Measurements from ENCODE around the gene RYR2.

RYR2 gene

GRCh38 chr1:237384213-237384612 lies 342.2 kb downstream of the RYR2 start:
- no peak for DNase-seq

DNA sequence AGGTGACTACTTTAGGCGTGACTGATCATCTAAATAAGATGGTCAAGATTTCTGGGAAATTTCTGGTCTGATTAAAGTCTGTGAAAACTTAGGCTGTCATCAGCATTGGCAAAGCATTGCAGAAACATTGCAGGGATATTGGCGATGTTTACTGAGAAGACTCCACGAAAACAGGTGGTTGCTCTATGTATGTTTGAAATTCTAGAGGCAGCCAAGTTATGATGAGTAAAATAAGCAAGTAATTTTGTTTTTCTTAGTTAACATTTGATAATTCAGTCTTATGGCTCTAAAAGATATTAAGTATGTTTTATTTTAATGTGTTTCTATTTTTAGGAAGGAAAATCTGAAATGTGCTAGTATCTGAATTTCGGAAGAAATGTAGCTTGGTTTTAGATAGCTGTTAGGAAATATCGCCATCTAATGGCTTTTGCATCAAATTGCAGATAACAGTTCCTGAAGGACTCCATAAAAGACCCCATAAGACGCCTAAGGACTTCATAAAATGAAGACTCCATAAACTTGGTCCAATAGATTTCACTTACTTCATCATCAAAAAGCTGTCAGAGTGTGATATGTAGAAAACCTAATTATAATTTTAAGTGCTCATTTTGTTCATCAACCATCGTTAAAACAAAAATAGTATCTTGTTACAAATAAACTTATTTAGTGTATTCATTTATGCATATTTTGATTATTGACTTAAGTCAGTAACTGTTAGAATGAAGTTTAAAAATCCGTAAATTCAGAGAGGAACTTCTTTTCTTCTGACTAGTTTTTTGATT lies 344.6 kb downstream of the RYR2 start:
- peak; percentile 23 for DNase-seq

GRCh38 chr1:237387144-237387505 lies 345.1 kb downstream of the RYR2 start:
- DNase-seq = no peak

GRCh38 chr1:237390823-237391222 lies 348.8 kb downstream of the RYR2 start:
- DNase-seq = no peak

DNA sequence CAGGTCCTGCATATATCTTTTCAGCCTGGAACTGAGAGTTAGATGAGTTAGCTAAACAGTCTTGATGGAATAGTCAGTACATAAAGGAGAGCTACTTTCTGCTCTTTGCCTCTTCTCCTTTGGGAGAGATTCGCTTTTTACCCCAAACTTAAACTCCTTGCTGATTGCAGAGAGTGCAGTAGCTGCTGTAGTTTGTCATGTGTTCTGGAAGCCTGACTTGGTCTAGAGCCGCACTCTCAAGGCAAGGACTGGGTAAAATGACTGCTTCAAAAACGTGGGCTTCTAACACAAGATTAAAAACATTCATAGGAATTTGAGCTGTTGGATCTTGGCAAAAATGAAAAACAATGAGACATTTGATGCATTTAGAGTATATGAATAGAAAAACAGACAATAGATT lies 351.6 kb downstream of the RYR2 start:
- no peak for DNase-seq

DNA sequence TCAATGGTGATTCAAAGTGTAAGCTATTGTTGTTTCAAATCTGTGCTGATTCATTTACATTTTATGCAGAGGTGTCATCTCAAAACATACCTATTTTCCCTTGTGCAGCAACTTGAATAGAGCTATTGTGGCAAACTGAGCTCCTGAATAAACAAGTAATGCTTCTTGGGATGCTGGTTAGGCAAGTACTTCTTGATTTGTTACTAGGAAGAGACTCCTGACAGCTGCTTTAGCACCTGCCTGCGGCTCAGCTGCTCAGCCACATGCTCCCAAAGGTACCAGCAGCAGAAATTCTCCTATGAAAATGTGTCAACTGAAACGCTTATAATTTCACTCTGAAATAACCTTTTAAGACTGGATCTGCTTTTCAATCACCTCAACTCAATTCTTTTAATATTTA lies 352.3 kb downstream of the RYR2 start:
- DNase-seq = no peak

GRCh38 chr1:237396426-237396825 lies 354.4 kb downstream of the RYR2 start:
- no peak for DNase-seq

- no peak for DNase-seq
These were observed 356.8 kb downstream of the RYR2 start for GRCh38 chr1:237398751-237399150.

DNA sequence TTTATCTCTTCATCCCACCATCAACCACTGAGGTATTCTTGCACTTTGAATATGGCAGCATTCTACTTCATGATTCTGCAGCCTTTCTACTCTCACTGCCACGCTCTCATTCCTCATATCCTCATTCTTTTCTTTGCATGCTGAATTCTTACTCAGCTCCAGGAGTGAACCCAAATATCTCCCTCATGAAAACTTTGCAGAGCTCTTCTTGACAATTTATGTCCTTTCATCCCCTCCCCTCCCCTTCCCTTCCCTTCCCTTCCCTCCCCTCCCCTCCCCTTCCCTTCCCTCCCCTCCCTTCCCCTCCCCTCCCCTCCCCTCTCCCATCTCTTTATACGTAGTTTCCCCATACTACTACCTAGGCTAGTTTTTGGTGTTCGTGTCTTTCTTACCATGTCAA lies 363.9 kb downstream of the RYR2 start:
- DNase-seq = no peak

GRCh38 chr1:237411621-237412020 lies 369.6 kb downstream of the RYR2 start:
- no peak for DNase-seq

DNA sequence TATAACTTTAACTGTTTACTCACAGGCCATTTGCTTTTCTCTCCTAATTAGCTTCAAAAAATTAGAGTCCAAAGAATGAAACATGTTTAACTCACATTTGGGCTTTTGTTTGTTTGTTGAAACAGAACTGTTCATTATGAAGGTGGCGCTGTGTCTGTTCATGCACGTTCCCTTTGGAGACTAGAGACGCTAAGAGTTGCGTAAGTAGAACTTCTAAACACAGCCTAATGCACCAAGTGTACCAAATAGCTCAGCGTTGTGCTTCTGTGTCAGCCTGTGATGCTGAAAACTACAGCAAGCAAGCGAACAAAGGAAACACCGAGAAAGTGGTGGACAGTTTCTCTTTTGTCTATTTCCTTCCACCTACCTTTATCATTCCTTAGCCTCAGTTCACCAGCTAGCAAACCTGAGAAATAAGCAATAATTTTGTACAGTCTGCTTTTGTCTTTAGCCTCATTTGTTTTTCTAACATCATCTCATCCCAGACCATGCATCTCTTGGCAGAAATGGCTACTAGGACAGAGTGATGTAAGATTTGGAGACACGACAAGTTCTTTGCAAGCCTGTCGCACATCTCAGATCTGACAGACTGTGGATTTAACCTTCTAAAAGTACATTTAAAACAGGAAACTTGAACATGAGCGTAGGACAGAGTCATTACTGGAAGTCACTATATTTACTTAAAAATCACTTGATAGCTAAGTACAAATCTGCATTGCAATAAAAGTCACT lies 375.1 kb downstream of the RYR2 start:
- no peak for DNase-seq

GRCh38 chr1:237428809-237429208 lies 386.8 kb downstream of the RYR2 start:
- DNase-seq = no peak

GRCh38 chr1:237429252-237429651 lies 387.3 kb downstream of the RYR2 start:
- no peak for DNase-seq

DNA sequence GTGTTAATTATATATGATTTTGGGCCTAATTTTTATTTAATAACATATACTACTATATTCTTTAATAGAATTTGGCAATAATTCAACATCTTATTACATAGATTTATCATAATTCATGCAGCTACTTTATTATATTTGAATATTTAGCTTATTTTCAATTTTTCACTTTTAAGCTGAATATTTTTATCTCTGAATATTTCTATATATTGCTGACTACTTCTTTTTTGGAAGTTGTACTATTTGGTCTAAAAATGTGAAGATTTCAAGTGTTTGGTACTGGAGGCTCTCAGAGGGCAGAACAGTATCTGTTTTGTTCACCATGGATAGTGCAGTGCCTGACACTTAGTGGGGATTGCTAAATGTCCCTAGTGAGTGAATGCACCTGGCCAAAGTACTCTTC lies 389.5 kb downstream of the RYR2 start:
- DNase-seq = no peak

GRCh38 chr1:237440346-237440745 lies 398.4 kb downstream of the RYR2 start:
- no peak for DNase-seq

DNA sequence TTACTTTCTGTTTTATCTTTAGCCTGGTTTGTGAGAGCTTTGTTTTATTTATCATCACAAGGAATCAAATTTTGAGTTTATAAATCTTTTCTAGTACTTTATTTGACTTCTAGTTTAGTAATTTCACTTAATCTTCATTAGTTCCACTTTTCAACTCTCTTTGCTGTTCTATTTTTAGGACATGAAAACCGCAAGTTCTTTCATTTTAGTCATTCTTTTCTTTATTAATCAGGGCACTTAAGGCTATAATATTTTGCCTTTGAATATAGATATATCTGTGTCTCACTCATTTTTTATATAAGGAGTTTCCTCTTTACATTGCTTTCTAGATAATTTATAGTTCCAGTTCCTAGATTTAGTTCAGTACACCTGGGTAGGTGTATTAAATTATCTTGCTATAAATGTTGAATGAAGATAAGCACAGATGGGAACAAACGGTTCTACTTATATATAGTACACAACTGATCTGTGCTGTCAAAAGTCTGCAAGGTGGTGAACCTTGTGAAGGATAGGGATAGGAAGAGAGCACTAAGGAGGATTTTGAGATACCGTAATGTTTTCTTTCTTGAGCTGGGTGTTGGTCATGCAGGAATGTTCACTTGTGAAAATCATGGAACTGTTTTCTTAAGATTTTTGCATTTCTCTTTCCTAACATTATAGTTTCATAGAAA lies 402.3 kb downstream of the RYR2 start:
- DNase-seq = no peak

DNA sequence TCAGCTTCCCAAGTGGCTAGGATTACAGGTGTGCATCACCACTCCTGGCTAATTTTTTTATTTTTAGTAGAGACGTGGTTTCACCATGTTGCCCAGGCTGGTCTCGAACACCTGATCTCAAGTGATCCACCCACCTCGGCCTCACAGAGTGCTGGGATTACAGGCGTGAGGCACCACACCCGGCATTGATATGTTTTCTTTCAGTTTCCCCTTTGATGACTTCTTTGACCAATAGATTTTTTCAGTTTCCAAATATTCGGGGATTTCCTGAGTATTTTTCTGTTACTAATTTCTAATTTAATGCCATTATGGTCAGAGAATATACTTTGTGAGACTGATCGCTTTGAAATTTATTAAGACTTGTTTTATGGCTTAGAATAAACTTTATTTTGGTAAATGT lies 406.1 kb downstream of the RYR2 start:
- DNase-seq = no peak

DNA sequence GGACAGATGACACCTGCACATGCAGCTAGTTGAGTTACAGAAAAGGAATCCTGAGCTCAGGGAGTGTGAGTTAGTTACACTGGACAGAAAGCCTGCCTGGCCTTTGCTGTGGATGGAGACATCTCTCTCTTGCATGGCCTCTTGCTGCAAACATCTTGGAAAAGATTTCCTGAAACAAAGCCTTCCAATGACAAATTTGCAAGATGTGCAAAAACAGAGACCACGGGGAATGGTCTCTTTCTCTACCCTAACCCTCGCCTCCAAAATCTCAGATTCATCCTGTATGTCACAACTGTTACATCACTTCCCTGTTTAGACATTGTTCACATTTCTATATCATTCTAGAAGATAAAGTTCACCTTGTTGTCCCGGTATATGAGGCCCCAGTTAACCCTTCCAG lies 415.6 kb downstream of the RYR2 start:
- DNase-seq = no peak

GRCh38 chr1:237467320-237467719 lies 425.3 kb downstream of the RYR2 start:
- no peak for DNase-seq

GRCh38 chr1:237470712-237471338 lies 428.8 kb downstream of the RYR2 start:
- no peak for DNase-seq

DNA sequence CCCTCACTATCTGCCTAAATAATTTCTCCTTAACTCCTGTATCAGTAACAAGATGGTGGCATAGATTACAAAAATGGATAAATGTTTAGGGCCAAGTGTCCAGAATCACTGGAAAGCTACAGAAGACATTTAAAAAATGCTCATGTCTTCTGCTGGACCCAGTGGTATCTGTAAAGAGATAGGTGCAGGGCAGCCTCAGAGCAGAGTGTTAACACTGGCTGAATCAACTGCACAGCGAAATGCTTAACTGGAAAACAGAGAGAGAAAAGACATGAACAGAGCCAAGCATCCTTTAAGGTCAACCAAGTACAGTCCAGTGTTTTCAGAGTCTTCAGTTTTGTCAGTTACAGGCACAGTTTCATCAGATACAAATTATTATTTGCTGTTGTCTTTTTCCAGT lies 429.4 kb downstream of the RYR2 start:
- no peak for DNase-seq

GRCh38 chr1:237471956-237472355 lies 430.0 kb downstream of the RYR2 start:
- DNase-seq = no peak

DNA sequence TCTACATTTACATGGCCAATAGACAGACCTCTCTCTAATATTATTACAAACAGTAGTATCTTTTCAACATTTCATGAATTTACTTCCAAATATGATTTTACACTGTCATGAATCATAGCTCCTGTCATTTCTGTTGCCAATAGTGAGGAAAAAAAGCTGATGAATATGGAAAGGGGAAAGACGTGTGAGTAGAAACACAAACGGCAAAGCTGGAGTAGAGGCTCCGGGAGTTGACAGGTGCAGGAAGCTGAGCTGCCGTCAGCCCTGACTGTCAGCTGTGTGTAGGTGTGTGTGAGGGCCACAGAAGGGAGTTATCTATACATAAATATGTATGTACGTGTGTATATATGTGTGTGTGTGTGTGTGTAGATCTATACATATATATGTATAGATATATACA lies 431.9 kb downstream of the RYR2 start:
- no peak for DNase-seq

DNA sequence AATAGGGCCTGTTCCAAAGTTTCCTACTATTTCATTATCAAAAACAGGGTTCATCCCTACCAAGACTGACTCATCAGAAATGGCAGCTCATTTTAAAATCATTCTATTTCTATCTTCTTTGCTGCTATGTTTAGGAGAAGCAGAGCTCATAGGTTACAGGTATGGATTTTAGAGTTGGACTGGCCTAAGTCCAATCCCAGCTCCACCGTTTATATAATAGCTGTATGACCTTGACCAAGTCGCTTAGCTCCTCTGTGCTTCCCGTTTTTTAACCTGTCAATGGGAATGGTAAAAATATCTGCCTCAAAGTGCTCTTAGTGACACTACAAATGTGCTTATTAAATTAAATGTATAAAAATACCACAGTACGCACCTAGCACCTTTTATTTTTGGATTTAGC lies 436.1 kb downstream of the RYR2 start:
- DNase-seq = no peak
